Neural cell (in vitro differentiated cells): ENCODE results near the gene MYCBPAP.

Experiments used
- CTCF ChIP-seq: fragments of 450-650 bp; IDR thresholded peaks from 2 replicates; pipeline ENCODE4 v1.5.1; 2014; ENCODE audit warnings: antibody characterized with exemption, mild to moderate bottlenecking, moderate library complexity; ENCODE audit not compliant: poor library complexity, severe bottlenecking
- EP300 ChIP-seq: fragments of 450-650 bp; conservative IDR thresholded peaks from 2 replicates; pipeline ENCODE4 v1.6.1; 2014; ENCODE audit warnings: antibody characterized with exemption, mild to moderate bottlenecking, moderate library complexity; ENCODE audit not compliant: poor library complexity, severe bottlenecking
- EZH2 ChIP-seq: fragments of 200-600, 300-800 bp; shearing (Covaris generic), sonication (generic); IDR thresholded peaks from 2 replicates; pipeline ENCODE4 v1.6.1; 2014; ENCODE audit warnings: antibody characterized with exemption, low read length, borderline replicate concordance, mild to moderate bottlenecking; ENCODE audit not compliant: insufficient read depth, poor library complexity, severe bottlenecking
- MXI1 ChIP-seq: fragments of 450-650 bp; conservative IDR thresholded peaks from 2 replicates; pipeline ENCODE4 v1.6.1; 2014; ENCODE audit warnings: antibody characterized with exemption, mild to moderate bottlenecking; ENCODE audit not compliant: poor library complexity, severe bottlenecking
- POLR2AphosphoS5 ChIP-seq: IDR thresholded peaks from 2 replicates; pipeline ENCODE4 v1.6.1; 2012
- RAD21 ChIP-seq: fragments of 450-650 bp; conservative IDR thresholded peaks from 2 replicates; pipeline ENCODE4 v1.6.1; 2014; ENCODE audit warnings: antibody characterized with exemption, mild to moderate bottlenecking, moderate library complexity
- REST ChIP-seq: IDR thresholded peaks from 2 replicates; pipeline ENCODE4 v1.6.1; 2012; ENCODE audit warnings: borderline replicate concordance
- SMC3 ChIP-seq: fragments of 450-650 bp; conservative IDR thresholded peaks from 2 replicates; pipeline ENCODE4 v1.6.1; 2014; ENCODE audit warnings: antibody characterized with exemption, mild to moderate bottlenecking, moderate library complexity; ENCODE audit not compliant: poor library complexity
- TAF1 ChIP-seq: IDR thresholded peaks from 2 replicates; pipeline ENCODE4 v1.6.1; 2012; ENCODE audit warnings: low read depth

- TF ChIP-seq POLR2AphosphoS5 (no peak), CTCF (no peak), EZH2 (no peak), TAF1 (no peak), EP300 (no peak), MXI1 (no peak), RAD21 (no peak), SMC3 (no peak), REST (no peak)
Observed at GRCh38 chr17:50579399-50579798, 71.2 kb downstream of the MYCBPAP start.
